Mesenchymal stem cell (in vitro differentiated cells and primary cell): ENCODE measurements around the gene EID2B.

Experiments
- DNase-seq: peaks from one replicate; pipeline ENCODE4 v3.0.0-alpha.2; 2013
- H2AFZ ChIP-seq: one replicate; pipeline ENCODE4 v1.6.1; 2013; ENCODE audit warnings: low read depth, mild to moderate bottlenecking, control low read depth, inconsistent platforms, low read length, moderate library complexity
- H2AK5ac ChIP-seq: 2 replicates; pipeline ENCODE4 v1.6.1; 2013; ENCODE audit warnings: low read length, moderate library complexity, mild to moderate bottlenecking, inconsistent platforms; ENCODE audit not compliant: severe bottlenecking
- H2BK120ac ChIP-seq: one replicate; pipeline ENCODE4 v1.6.1; 2013; ENCODE audit warnings: low read depth, mild to moderate bottlenecking, inconsistent platforms, low read length, moderate library complexity
- H2BK12ac ChIP-seq, 2 experiments: one replicate each; pipeline ENCODE4 v1.6.1; 2013; ENCODE audit warnings: inconsistent platforms in 2 of 2, low read length in 2 of 2, mild to moderate bottlenecking in 2 of 2, moderate library complexity in 2 of 2, control low read depth in 1 of 2
- H2BK15ac ChIP-seq: one replicate; pipeline ENCODE4 v1.6.1; 2013; ENCODE audit warnings: mild to moderate bottlenecking, low read depth, inconsistent platforms; ENCODE audit not compliant: poor library complexity, severe bottlenecking
- H2BK5ac ChIP-seq: 2 replicates; pipeline ENCODE4 v1.6.1; 2013; ENCODE audit warnings: low read depth, mild to moderate bottlenecking, low read length, control low read depth, inconsistent platforms; ENCODE audit not compliant: poor library complexity, severe bottlenecking
- H3K14ac ChIP-seq, 2 experiments: one replicate each; pipeline ENCODE4 v1.6.1; 2013; ENCODE audit warnings: inconsistent platforms in 2 of 2, low read length in 2 of 2, control low read depth in 1 of 2, mild to moderate bottlenecking in 1 of 2, moderate library complexity in 1 of 2
- H3K18ac ChIP-seq, 2 experiments: one replicate each; pipeline ENCODE4 v1.6.1; 2013; ENCODE audit warnings: inconsistent platforms in 2 of 2, low read length in 2 of 2, control low read depth in 1 of 2, low read depth in 1 of 2, mild to moderate bottlenecking in 1 of 2
- H3K23ac ChIP-seq, 2 experiments: one replicate each; pipeline ENCODE4 v1.6.1; 2013; ENCODE audit warnings: inconsistent platforms in 2 of 2, low read length in 2 of 2, mild to moderate bottlenecking in 2 of 2, moderate library complexity in 2 of 2, control low read depth in 1 of 2
- H3K27ac ChIP-seq: 2 replicates; pipeline ENCODE4 v1.5.1; 2013; ENCODE audit warnings: mild to moderate bottlenecking, moderate library complexity, low read length, control low read depth, inconsistent platforms; ENCODE audit not compliant: poor library complexity, severe bottlenecking
- H3K27me3 ChIP-seq, 2 experiments: 2 replicates each; pipeline versions ENCODE4 v1.6.1 to v1.7.0; 2013; ENCODE audit warnings: low read length in 2 of 2, mild to moderate bottlenecking in 2 of 2, moderate library complexity in 2 of 2, control low read depth in 1 of 2, inconsistent platforms in 1 of 2; ENCODE audit not compliant: control insufficient read depth in 1 of 2, insufficient read depth in 1 of 2
- H3K36me3 ChIP-seq, 2 experiments: 2 replicates each; pipeline versions ENCODE4 v1.6.1 to v1.7.0; 2013; ENCODE audit warnings: low read length in 2 of 2, control low read depth in 1 of 2, inconsistent platforms in 1 of 2, low read depth in 1 of 2, mild to moderate bottlenecking in 1 of 2; ENCODE audit not compliant: insufficient read depth in 2 of 2, control insufficient read depth in 1 of 2
- H3K4ac ChIP-seq, 2 experiments: one replicate each; pipeline ENCODE4 v1.6.1; 2013; ENCODE audit warnings: inconsistent platforms in 2 of 2, low read length in 2 of 2, mild to moderate bottlenecking in 2 of 2, moderate library complexity in 2 of 2, control low read depth in 1 of 2, low read depth in 1 of 2
- H3K4me1 ChIP-seq: 2 replicates; pipeline ENCODE4 v1.6.1; 2013; ENCODE audit warnings: low read depth, low read length, control low read depth; ENCODE audit not compliant: control insufficient read depth, insufficient read depth
- H3K4me2 ChIP-seq: 2 replicates; pipeline ENCODE4 v1.6.1; 2013; ENCODE audit warnings: low read length, mild to moderate bottlenecking, inconsistent platforms; ENCODE audit not compliant: poor library complexity, severe bottlenecking
- H3K4me3 ChIP-seq, 2 experiments: 2 replicates each; pipeline versions ENCODE4 v1.5.1 to v1.7.0; 2013; ENCODE audit warnings: low read length in 2 of 2, mild to moderate bottlenecking in 2 of 2, control low read depth in 1 of 2, low read depth in 1 of 2; ENCODE audit not compliant: insufficient read depth in 1 of 2
- H3K79me1 ChIP-seq: replicated peaks from 2 replicates; pipeline ENCODE4 v1.6.1; 2013; ENCODE audit warnings: mild to moderate bottlenecking, control low read depth, low read length, inconsistent platforms; ENCODE audit not compliant: poor library complexity, severe bottlenecking
- H3K9ac ChIP-seq: 2 replicates; pipeline ENCODE4 v1.7.0; 2013; ENCODE audit warnings: mild to moderate bottlenecking, low read length, moderate library complexity
- H3K9me3 ChIP-seq: 2 replicates; pipeline ENCODE4 v1.7.0; 2013; ENCODE audit warnings: mild to moderate bottlenecking, low read length; ENCODE audit not compliant: control insufficient read depth
- H4K8ac ChIP-seq: one replicate; pipeline ENCODE4 v1.6.1; 2013; ENCODE audit warnings: inconsistent platforms, mild to moderate bottlenecking, low read length, moderate library complexity
- H4K91ac ChIP-seq: one replicate; pipeline ENCODE4 v1.6.1; 2013; ENCODE audit warnings: mild to moderate bottlenecking, low read length, inconsistent platforms
- WGBS: methylation state at CpG from one replicate; pipeline ENCODE4 v1.1.7; 2013; ENCODE audit warnings: mixed read lengths; 5-methylcytosine and 5-hydroxymethylcytosine counted together

The EID2B gene

DNA sequence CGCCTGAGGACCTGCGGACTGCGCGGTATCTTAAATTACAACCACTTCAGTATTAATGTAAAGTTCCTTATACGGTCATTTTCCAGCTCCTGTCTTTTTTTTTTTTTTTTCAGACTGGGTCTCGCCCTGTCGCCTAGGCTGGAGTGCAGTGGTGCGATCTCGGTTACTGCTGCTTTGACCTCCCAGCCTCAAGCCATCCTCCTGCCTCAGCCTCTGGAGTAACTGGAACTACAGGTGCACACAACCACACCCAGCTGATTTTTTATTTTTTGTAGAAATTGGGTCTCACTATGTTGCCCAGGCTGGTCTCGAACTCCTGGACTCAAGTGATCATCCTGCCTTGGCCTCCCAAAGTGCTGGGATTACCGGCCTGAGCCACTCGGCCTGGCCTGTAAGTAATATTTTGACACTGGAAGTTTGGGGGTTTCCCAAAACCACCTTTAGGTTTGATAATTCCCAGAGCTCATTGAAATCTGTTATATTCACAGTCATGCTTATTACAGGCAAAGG, 406 bp upstream of the EID2B start:
- H2BK15ac ChIP-seq, result no peak overlapping the region
- no peak overlapping the region for H2BK5ac ChIP-seq
- H2BK120ac ChIP-seq, result no peak overlapping the region
- H4K91ac ChIP-seq, result no peak overlapping the region
- H3K4ac ChIP-seq, result no peak overlapping the region
- 29% methylated on average over 9 of the region's 12 CpGs for WGBS
- no peaks in the 10 kb centered on the region for H3K9me3 ChIP-seq
- no peak for DNase-seq
- no peak overlapping the region for H3K4me2 ChIP-seq
- peaks cover 6% of the 10 kb centered on the region for H3K79me1 ChIP-seq
- H3K14ac ChIP-seq, result no peak overlapping the region
- H3K18ac ChIP-seq, result no peak overlapping the region
- peak overlapping the region; percentile 96 for H3K9ac ChIP-seq
- no peak overlapping the region for H2AFZ ChIP-seq
- peaks cover 0 to 3% of the 10 kb centered on the region in 2 experiments for H3K36me3 ChIP-seq
- peak overlapping the region in 1 of 2 experiments; percentile 96 for H3K4me3 ChIP-seq
- no peak overlapping the region for H2AK5ac ChIP-seq
- H3K23ac ChIP-seq, result no peak overlapping the region
- H4K8ac ChIP-seq, result no peak overlapping the region
- peaks cover 3% of the 10 kb centered on the region for H3K4me1 ChIP-seq
- H3K27me3 ChIP-seq, result no peaks in the 10 kb centered on the region
- H3K27ac ChIP-seq, result no peak overlapping the region
- no peak overlapping the region for H2BK12ac ChIP-seq

- Histone ChIP-seq H3K4me2 (peak overlapping the region; percentile 49), H3K4ac (peak overlapping the region in 1 of 2 experiments; percentile 91), H3K27ac (no peak overlapping the region), H3K4me1 (peaks cover 3% of the 10 kb centered on the region), H3K18ac (peak overlapping the region in 1 of 2 experiments; percentile 93), H3K79me1 (peaks cover 7% of the 10 kb centered on the region), H2BK120ac (no peak overlapping the region), H4K8ac (no peak overlapping the region), H3K9ac (peak overlapping the region; percentile 96), H3K23ac (no peak overlapping the region), H3K9me3 (no peaks in the 10 kb centered on the region), H3K4me3 (peak overlapping the region; percentile 85 to 96), H2BK5ac (no peak overlapping the region), H3K27me3 (no peaks in the 10 kb centered on the region), H4K91ac (no peak overlapping the region), H2BK15ac (no peak overlapping the region), H3K14ac (peak overlapping the region in 1 of 2 experiments; percentile 78), H2AFZ (peak overlapping the region; percentile 84), H3K36me3 (peaks cover 0 to 3% of the 10 kb centered on the region in 2 experiments), H2AK5ac (no peak overlapping the region), H2BK12ac (no peak overlapping the region)
- no peak for DNase-seq
- WGBS, result 69% methylated on average over 7 of the region's 14 CpGs
Measured at GRCh38 chr19:39531834-39532232, 819 bp downstream of the EID2B start.

DNA sequence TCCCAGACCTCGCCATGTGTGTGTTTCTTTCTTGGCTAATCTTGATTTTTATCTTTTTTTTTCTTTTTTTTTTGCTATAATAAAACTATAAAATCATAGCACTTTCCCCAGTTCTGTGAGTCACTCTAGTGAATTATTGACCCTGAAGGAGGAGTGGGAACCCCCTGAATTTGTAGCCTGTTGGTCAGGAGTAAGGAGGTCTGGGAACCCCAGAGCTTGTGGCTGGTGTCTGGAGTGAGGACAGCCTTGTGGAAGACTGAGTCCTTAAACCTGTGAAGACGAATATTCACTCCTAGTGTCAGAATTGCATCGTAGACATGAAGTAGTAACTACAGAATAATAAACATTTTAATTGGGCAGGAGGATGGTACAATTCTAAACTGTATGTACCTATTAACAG, 7.4 kb downstream of the EID2B start:
- H3K9ac ChIP-seq, result no peak overlapping the region
- H2BK12ac ChIP-seq, result no peak overlapping the region
- no CpG with 5 or more reads among the region's 3 CpGs for WGBS
- H2AFZ ChIP-seq, result no peak overlapping the region
- no peak overlapping the region for H2BK120ac ChIP-seq
- no peak overlapping the region for H2BK5ac ChIP-seq
- H3K4me3 ChIP-seq, result no peak overlapping the region
- no peak overlapping the region for H3K4ac ChIP-seq
- H3K9me3 ChIP-seq, result no peaks in the 10 kb centered on the region
- no peak overlapping the region for H2AK5ac ChIP-seq
- peaks cover 12% of the 10 kb centered on the region for H3K79me1 ChIP-seq
- H3K4me1 ChIP-seq, result peaks cover 6% of the 10 kb centered on the region
- H3K4me2 ChIP-seq, result no peak overlapping the region
- no peak overlapping the region for H4K8ac ChIP-seq
- no peak overlapping the region for H4K91ac ChIP-seq
- H2BK15ac ChIP-seq, result no peak overlapping the region
- H3K27ac ChIP-seq, result no peak overlapping the region
- H3K23ac ChIP-seq, result no peak overlapping the region
- no peak overlapping the region for H3K18ac ChIP-seq
- no peak overlapping the region for H3K14ac ChIP-seq
- H3K36me3 ChIP-seq, result peaks cover 3% of the 10 kb centered on the region in 2 experiments
- no peaks in the 10 kb centered on the region for H3K27me3 ChIP-seq
- no peak for DNase-seq

DNA sequence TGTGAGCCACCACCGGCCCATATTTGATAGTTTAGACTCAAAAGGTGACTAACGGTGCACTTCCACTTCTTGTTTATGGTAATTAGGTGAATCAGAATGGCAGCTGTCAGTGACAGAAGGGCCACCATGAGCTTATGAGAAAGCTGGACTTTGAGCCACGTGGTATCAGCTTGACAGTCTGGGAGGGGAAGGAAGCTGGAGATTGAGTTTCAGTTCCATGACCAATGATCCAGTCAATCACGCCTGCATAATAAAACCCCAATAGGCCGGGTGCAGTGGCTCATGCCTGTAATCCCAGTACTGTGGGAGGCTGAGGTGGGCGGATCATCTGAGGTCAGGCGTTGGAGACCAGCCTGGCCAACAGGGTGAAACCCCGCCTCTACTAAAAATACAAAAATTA, 8.2 kb downstream of the EID2B start:
- H3K4me2 ChIP-seq, result no peak overlapping the region
- 97% methylated on average over 7 of the region's 8 CpGs for WGBS
- no peak overlapping the region for H2AK5ac ChIP-seq
- H3K9ac ChIP-seq, result no peak overlapping the region
- no peak overlapping the region for H3K23ac ChIP-seq
- H3K9me3 ChIP-seq, result no peaks in the 10 kb centered on the region
- no peaks in the 10 kb centered on the region for H3K27me3 ChIP-seq
- H3K14ac ChIP-seq, result no peak overlapping the region
- H3K36me3 ChIP-seq, result peaks cover 0 to 3% of the 10 kb centered on the region in 2 experiments
- H2AFZ ChIP-seq, result no peak overlapping the region
- H4K8ac ChIP-seq, result no peak overlapping the region
- no peak for DNase-seq
- no peak overlapping the region for H2BK12ac ChIP-seq
- no peak overlapping the region for H2BK120ac ChIP-seq
- H2BK5ac ChIP-seq, result no peak overlapping the region
- H4K91ac ChIP-seq, result no peak overlapping the region
- H3K4me3 ChIP-seq, result no peak overlapping the region
- peaks cover 7% of the 10 kb centered on the region for H3K79me1 ChIP-seq
- no peak overlapping the region for H3K27ac ChIP-seq
- H3K4ac ChIP-seq, result no peak overlapping the region
- H2BK15ac ChIP-seq, result no peak overlapping the region
- H3K4me1 ChIP-seq, result peaks cover 4% of the 10 kb centered on the region
- no peak overlapping the region for H3K18ac ChIP-seq
